ENCODE data around the gene CAMKK2.
"Not testable (repeated sequence)": the region's sequence is repeated elsewhere in the genome, so short reads cannot be mapped to it uniquely, and the experiment has no call there.

CAMKK2 gene

GRCh38 chr12:121229826-121230537, 66.5 kb downstream of the CAMKK2 start:
- H3K4me1 ChIP-seq (ENCODE audit: insufficient read depth, low read length); H3K4me2 ChIP-seq (ENCODE audit: insufficient read depth, low read length); H3K9me3 ChIP-seq (ENCODE audit: insufficient read depth, low read length, severe bottlenecking); H3K27me3 ChIP-seq (ENCODE audit: insufficient read depth, low read length, poor library complexity); H3K27ac ChIP-seq (ENCODE audit: low read length); H3K9ac ChIP-seq (ENCODE audit: low read depth, low read length); H3K4me3 ChIP-seq (ENCODE audit: low read depth in 1 of 2, low read length in 2 of 2); H4K20me1 ChIP-seq (ENCODE audit: insufficient read depth, low read length); H2AFZ ChIP-seq (ENCODE audit: low read depth, low read length); H3K79me2 ChIP-seq (ENCODE audit: insufficient read depth, low read length): not testable (repeated sequence)
- ATAC-seq (ENCODE audit: insufficient read depth, low read depth) (peak; percentile 68), DNase-seq (peak; percentile 49)
- peaks cover 25% of the 10 kb centered on the region for H3K36me3 ChIP-seq (ENCODE audit: insufficient read depth, low read length)
- peak; percentile 75 for TF ChIP-seq CTCF (IDR thresholded peaks at IDR 0.05; ENCODE audit: borderline replicate concordance, extremely low read depth, low read length, poor library complexity, severe bottlenecking)

DNA sequence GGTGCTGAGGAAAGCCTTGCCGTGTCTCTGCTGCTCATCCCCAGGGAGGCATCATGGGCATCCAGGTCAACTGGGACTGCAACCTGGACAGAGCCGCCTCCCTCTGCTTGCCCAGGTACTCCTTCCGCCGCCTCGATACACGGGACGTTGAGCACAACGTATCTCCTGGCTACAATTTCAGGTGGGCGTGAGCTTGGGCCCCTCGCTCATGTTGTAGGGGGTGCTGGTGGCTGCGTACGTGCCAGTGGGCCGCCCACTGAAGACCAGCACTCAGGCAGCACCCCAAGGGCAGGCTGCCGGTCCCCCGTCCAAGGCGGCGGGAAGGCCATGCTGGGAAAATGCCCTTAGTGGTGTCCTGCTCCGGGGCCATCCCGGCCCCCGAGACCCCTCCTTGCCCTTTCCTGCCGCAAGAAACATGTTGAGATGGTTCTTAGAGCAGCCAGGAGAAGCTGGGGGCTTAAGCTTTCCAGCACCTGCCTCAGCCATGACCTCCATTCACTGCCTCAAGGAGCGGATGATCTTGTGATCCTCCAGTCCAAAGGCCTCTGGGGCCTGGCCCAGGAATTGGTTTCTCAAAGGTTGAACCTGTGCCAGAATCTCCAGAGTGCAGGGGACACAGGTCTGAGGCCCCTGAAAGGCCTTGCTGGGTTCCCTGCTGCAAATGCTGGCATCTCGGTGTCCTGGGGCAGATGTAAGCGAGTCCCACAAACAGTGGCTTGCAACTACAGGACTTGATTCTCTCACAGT, 67.4 kb downstream of the CAMKK2 start:
- H3K9me3 ChIP-seq (ENCODE audit: insufficient read depth, low read length, severe bottlenecking): no peaks in the 10 kb centered on the region
- no peak overlapping the region for H2AFZ ChIP-seq (ENCODE audit: low read depth, low read length)
- H3K27ac ChIP-seq (ENCODE audit: low read length): no peak overlapping the region
- H3K4me1 ChIP-seq (ENCODE audit: insufficient read depth, low read length): no peaks in the 10 kb centered on the region
- H3K36me3 ChIP-seq (ENCODE audit: insufficient read depth, low read length): peaks cover 21% of the 10 kb centered on the region
- TF ChIP-seq CTCF (IDR thresholded peaks at IDR 0.05; ENCODE audit: borderline replicate concordance, extremely low read depth, low read length, poor library complexity, severe bottlenecking) (no peak), EZH2 (IDR thresholded peaks at IDR 0.05; ENCODE audit: borderline replicate concordance, low read depth, low read length, severe bottlenecking) (no peak)
- no peaks in the 10 kb centered on the region for H3K79me2 ChIP-seq (ENCODE audit: insufficient read depth, low read length)
- no peaks in the 10 kb centered on the region for H4K20me1 ChIP-seq (ENCODE audit: insufficient read depth, low read length)
- H3K9ac ChIP-seq (ENCODE audit: low read depth, low read length): no peak overlapping the region
- no peak overlapping the region for H3K4me3 ChIP-seq (ENCODE audit: low read depth in 1 of 2, low read length in 2 of 2)
- no peak for DNase-seq
- no peak overlapping the region for H3K4me2 ChIP-seq (ENCODE audit: insufficient read depth, low read length)
- no peak for ATAC-seq (ENCODE audit: insufficient read depth, low read depth)
- no peaks in the 10 kb centered on the region for H3K27me3 ChIP-seq (ENCODE audit: insufficient read depth, low read length, poor library complexity)

DNA sequence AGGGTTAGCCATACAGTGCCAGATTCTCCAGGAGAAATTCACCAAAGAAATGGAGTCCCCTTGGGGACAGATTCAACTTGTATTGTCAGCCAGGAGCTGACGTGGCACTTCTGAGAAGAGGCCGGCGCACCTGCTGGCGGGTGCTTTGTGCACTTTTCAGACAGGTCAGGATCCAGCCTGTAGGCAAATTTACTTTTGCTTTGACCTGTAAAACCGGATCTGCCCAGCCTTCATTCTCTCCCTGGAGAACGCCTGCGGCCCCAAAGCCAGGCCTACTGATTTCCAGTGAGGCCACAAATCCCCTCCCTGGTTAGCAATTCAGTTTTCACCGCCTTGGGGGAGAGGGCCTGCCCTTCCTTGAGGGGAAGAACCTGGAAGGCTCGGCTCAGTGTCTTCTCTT, 69.2 kb downstream of the CAMKK2 start:
- Histone ChIP-seq H3K9ac (ENCODE audit: low read depth, low read length) (no peak overlapping the region), H3K36me3 (ENCODE audit: insufficient read depth, low read length) (peaks cover 25% of the 10 kb centered on the region)

DNA sequence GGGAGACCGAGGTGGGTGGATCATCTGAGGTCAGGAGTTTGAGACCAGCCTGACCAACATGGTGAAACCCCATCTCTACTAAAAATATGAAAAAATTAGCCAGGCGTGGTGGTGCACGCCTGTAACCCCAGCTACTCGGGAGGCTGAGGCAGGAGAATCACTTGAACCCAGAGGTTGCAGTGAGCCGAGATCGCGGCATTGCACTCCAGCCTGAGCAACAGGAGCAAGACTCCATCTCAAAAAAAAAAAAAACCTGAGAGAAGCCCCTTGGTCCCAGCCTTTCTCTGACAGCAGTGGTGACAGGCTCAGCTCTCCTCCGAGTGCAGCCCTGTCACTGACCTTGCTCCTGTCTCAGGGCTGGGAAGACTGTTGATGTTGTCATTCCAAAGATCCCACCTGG, 69.6 kb downstream of the CAMKK2 start:
- not testable (repeated sequence) for H3K4me2 ChIP-seq (ENCODE audit: insufficient read depth, low read length); DNase-seq; H3K9me3 ChIP-seq (ENCODE audit: insufficient read depth, low read length, severe bottlenecking); H3K9ac ChIP-seq (ENCODE audit: low read depth, low read length); H2AFZ ChIP-seq (ENCODE audit: low read depth, low read length); H3K4me3 ChIP-seq (ENCODE audit: low read depth in 1 of 2, low read length in 2 of 2); H4K20me1 ChIP-seq (ENCODE audit: insufficient read depth, low read length); H3K27me3 ChIP-seq (ENCODE audit: insufficient read depth, low read length, poor library complexity); ATAC-seq (ENCODE audit: insufficient read depth, low read depth); H3K27ac ChIP-seq (ENCODE audit: low read length); H3K79me2 ChIP-seq (ENCODE audit: insufficient read depth, low read length); H3K4me1 ChIP-seq (ENCODE audit: insufficient read depth, low read length)
- H3K36me3 ChIP-seq (ENCODE audit: insufficient read depth, low read length): peaks cover 22% of the 10 kb centered on the region

More for the DNA sequence above, 69.2 kb downstream of the CAMKK2 start:
- H3K4me1 ChIP-seq (ENCODE audit: insufficient read depth, low read length): no peaks in the 10 kb centered on the region
- H4K20me1 ChIP-seq (ENCODE audit: insufficient read depth, low read length): no peaks in the 10 kb centered on the region
- TF ChIP-seq EZH2 (IDR thresholded peaks at IDR 0.05; ENCODE audit: borderline replicate concordance, low read depth, low read length, severe bottlenecking) (no peak), CTCF (IDR thresholded peaks at IDR 0.05; ENCODE audit: borderline replicate concordance, extremely low read depth, low read length, poor library complexity, severe bottlenecking) (no peak)
- H3K79me2 ChIP-seq (ENCODE audit: insufficient read depth, low read length): no peaks in the 10 kb centered on the region
- no peak overlapping the region for H2AFZ ChIP-seq (ENCODE audit: low read depth, low read length)
- no peak overlapping the region for H3K4me3 ChIP-seq (ENCODE audit: low read depth in 1 of 2, low read length in 2 of 2)
- H3K9me3 ChIP-seq (ENCODE audit: insufficient read depth, low read length, severe bottlenecking): no peaks in the 10 kb centered on the region
- no peak overlapping the region for H3K4me2 ChIP-seq (ENCODE audit: insufficient read depth, low read length)
- ATAC-seq (ENCODE audit: insufficient read depth, low read depth): no peak
- H3K27ac ChIP-seq (ENCODE audit: low read length): no peak overlapping the region
- no peak for DNase-seq
- H3K27me3 ChIP-seq (ENCODE audit: insufficient read depth, low read length, poor library complexity): no peaks in the 10 kb centered on the region

Measured in DND-41 (cell line).